LNCAP (cell line): ENCODE results near the gene CCDC71.

Experiments
- TF ChIP-seq, protein P1 (sequence below): fragments of 450-650 bp; IDR thresholded peaks from 2 replicates; pipeline ENCODE4 v1.5.1; 2017; ENCODE audit warnings: mild to moderate bottlenecking

Gene CCDC71

DNA sequence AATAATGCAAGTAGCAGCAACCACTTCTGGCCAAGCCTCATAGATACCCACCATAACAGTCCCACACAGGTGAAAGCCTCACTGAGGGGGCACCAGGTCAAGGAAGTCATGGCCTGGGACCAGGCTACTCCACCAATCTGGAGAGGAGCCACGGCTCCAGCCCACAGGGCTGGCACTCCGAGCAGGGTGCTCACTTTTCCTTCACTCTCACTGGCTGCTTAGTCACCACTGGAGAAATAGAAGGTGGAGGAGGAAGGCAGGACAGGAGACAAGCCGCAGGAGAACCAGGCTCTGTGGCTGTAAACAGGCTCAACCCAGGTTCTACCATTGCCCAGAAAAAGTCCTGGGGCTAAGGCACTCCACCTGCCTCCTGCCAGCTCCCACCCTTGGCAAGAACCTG, 46.7 kb downstream of the CCDC71 start:
- TF ChIP-seq, protein P1, sequence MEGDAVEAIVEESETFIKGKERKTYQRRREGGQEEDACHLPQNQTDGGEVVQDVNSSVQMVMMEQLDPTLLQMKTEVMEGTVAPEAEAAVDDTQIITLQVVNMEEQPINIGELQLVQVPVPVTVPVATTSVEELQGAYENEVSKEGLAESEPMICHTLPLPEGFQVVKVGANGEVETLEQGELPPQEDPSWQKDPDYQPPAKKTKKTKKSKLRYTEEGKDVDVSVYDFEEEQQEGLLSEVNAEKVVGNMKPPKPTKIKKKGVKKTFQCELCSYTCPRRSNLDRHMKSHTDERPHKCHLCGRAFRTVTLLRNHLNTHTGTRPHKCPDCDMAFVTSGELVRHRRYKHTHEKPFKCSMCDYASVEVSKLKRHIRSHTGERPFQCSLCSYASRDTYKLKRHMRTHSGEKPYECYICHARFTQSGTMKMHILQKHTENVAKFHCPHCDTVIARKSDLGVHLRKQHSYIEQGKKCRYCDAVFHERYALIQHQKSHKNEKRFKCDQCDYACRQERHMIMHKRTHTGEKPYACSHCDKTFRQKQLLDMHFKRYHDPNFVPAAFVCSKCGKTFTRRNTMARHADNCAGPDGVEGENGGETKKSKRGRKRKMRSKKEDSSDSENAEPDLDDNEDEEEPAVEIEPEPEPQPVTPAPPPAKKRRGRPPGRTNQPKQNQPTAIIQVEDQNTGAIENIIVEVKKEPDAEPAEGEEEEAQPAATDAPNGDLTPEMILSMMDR = no peak

DNA sequence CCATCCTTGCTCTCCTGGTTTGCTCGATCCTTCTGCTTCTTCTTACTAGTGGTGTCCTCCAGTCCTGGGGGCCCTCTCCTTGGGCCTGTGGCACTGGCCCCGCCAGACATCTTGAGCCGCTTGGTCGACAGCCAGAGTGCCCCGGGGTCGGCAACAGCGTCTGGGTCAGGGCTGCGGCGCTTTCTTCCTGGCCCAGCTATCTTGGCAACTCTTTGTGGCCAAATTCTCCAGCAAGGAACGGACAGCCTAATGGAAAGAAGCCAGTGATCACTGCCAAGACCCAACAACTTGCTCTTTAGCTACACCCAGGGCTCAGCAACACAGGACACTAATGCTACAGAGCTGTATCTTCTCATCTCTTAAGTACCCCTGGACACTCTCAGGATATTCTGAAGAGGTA, 47.1 kb downstream of the CCDC71 start:
- TF ChIP-seq, protein P1 = no peak
